GM10266 (cell line): Measurements from ENCODE around the gene EN2.

Source experiments
- DNase-seq: peaks from one replicate; pipeline ENCODE4 v3.0.0; 2012; ENCODE audit errors: extremely low spot score
- TF ChIP-seq, protein P1 (sequence below): IDR thresholded peaks from 2 replicates; pipeline ENCODE4 v1.5.1; 2012; ENCODE audit warnings: mild to moderate bottlenecking, low read depth; ENCODE audit not compliant: control insufficient read depth, insufficient read depth; ENCODE audit errors: missing control alignments

Gene EN2

DNA sequence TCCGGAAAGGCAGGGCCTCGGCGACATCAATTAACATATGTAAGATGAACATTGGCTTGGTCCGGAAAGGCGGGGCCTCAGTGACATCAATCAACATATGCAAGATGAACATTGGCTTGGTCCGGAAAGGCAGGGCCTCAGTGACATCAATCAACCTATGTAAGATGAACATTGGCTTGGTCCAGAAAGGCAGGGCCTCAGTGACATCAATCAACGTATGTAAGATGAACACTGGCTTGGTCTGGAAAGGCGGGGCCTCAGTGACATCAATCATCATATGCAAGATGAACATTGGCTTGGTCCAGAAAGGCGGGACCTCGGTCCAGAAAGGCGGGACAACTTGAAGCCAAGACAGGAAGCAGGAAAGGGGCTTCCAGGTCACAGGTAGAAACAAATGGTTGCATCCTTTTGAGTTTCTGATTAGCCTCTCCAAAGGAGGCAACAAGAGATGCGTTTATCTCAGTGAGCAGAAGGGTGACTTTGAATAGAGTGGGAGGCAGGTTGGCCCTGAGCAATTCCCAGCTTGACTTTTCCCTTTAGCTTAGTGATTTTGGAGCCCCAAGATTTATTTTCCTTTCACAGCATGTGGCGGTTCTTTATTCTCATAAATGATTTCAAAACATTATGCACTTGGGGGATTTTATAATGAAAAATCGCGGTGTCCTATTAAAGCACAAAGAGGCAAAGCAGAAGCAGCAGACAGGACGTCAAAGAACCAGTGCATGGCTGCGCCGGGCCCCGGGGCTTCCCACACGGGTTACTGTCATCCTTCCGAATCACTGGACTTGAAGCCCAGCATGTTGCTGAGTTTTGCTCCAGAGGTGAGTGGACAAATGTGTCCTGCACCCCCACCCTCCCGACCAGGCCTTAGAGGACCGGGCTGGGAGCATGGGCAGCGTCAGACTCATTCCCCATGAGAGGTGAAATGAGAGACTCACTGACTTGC, 43.1 kb upstream of the EN2 start:
- DNase-seq = no peak
- TF ChIP-seq, protein P1, sequence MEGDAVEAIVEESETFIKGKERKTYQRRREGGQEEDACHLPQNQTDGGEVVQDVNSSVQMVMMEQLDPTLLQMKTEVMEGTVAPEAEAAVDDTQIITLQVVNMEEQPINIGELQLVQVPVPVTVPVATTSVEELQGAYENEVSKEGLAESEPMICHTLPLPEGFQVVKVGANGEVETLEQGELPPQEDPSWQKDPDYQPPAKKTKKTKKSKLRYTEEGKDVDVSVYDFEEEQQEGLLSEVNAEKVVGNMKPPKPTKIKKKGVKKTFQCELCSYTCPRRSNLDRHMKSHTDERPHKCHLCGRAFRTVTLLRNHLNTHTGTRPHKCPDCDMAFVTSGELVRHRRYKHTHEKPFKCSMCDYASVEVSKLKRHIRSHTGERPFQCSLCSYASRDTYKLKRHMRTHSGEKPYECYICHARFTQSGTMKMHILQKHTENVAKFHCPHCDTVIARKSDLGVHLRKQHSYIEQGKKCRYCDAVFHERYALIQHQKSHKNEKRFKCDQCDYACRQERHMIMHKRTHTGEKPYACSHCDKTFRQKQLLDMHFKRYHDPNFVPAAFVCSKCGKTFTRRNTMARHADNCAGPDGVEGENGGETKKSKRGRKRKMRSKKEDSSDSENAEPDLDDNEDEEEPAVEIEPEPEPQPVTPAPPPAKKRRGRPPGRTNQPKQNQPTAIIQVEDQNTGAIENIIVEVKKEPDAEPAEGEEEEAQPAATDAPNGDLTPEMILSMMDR = no peak

- TF ChIP-seq, protein P1 = no peak
- no peak for DNase-seq
Measured at GRCh38 chr7:155416646-155417380, 41.1 kb upstream of the EN2 start.

DNA sequence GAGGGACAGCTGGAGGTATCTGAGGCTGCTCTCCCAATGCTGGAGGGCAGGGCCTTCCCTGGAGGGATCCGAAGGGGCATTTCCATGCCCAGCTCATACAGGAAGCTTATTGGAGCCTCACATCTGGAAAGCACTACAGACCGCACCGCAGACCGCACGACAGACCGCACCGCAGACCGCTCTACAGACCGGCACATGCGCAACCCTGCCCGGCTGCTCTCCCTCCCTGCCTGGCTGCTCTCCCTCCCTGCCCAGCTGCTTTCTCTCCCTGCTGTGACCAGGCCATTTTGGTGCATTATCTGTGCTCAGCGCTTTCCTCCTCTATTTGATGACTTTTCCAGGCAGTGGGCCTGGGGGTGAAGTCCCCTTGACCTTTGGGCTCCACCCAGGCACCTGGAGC, 39.6 kb upstream of the EN2 start:
- TF ChIP-seq, protein P1 = no peak

GRCh38 chr7:155418941-155419755, 38.8 kb upstream of the EN2 start:
- TF ChIP-seq, protein P1 = no peak
- no peak for DNase-seq

More for the DNA sequence above, 39.6 kb upstream of the EN2 start:
- no peak for DNase-seq

- DNase-seq = no peak
- TF ChIP-seq, protein P1 = no peak
Measured at GRCh38 chr7:155420116-155420515, 37.8 kb upstream of the EN2 start.

DNA sequence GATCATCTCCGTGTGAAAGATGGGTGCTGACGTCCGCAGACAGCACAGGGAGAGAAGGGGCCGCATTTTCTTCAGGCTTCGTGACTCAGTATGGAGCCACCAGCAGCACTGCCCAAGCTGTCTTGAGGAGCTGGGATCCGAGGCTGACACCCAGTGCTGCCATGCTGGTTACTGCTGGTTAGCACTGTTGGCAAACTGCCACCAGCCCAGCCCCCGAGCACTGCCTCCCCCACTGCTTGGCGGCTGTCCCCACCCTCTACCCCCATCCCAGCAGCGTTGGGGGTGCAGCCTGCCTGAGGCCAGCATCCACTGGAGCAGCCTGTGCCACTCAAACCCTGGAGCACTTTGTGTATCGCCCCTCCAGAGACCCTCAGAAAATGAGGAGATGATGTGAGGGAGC, 35.8 kb upstream of the EN2 start:
- TF ChIP-seq, protein P1 = no peak
- DNase-seq = no peak
